ENCODE measurements around the gene GXYLT2.

DNA sequence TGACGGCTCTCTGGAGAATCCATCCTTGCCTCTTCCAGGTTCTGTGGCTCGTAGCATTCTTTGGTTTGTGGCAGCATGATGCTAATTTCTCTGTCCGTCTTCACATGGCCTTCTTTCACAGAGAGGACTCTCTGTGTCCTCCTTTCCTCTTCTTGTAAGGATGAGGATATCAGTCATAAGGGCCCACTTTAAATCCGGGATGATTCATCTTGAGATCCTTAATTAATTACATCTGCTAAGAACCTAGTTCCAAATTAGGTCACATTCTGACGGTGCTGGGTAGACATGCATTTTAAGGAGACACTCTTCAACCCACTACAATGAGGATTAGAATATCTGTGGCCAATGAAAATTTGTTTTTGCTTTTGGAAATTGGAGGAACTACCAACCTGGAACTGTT is 15.7 kb upstream of the GXYLT2 start:
- TF ChIP-seq YY1 (IDR thresholded peaks at IDR 0.05; ENCODE audit: insufficient read depth, insufficient read length) (no peak), ZNF274 (IDR thresholded peaks at IDR 0.05; ENCODE audit: low read depth, low read length) (no peak), SUZ12 (IDR thresholded peaks at IDR 0.05; ENCODE audit: extremely low read depth, insufficient read depth, insufficient read length) (no peak)
